GM10847 (cell line): ENCODE data around the gene A4GALT.

Experiments used
- POLR2A ChIP-seq: IDR thresholded peaks from 2 replicates; pipeline ENCODE4 v1.6.1; 2011; ENCODE audit not compliant: insufficient read length; ENCODE audit errors: extremely low read depth

Gene A4GALT

DNA sequence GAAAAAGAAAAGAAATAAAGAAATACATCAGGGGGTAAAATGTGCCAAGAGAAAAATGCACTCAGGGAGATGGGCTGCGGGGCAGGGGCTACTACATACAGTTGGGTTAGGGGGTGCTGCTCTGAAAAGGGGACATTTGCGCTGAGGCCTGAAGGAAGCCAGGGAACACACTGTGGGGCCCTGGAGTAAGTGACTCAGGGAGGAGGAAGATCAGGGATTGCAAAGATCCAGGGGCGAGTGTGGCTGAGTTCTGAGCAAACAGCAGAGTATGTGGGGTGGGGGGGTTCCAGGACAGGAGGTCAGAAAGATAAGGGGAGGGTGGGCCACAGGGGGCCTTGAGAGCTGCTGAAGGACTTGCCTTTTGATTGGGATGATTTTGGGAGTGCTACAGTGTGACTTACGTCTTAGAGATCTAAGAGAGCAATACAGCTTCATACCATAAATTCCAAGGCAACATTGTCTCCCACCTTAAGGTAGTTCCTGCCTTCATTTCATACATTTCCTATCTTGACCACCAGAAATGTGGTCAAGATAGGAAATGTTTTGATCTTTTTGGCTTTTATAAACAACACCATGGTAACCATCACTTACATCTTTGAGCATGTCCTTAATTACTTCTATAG, 5.8 kb downstream of the A4GALT start:
- TF ChIP-seq POLR2A: no peak

DNA sequence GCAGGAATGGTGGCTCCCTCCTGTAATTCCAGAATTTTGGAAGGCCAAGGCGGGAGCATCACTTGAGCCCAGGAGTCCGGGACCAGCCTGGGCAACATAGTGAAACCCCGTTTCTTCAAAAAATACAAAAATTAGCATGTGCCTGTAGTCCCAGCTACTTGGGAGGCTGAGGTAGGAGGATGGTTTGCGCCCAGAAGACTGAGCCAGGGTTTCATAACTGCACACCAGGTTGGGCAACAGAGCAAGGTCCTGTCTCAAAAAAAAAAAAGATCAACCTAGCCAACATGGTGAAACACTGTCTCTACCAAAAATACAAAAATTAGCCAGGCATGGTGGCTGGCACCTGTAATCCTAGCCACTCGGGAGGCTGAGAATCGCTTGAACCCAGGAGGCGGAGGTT, 6.4 kb downstream of the A4GALT start:
- no peak for TF ChIP-seq POLR2A

DNA sequence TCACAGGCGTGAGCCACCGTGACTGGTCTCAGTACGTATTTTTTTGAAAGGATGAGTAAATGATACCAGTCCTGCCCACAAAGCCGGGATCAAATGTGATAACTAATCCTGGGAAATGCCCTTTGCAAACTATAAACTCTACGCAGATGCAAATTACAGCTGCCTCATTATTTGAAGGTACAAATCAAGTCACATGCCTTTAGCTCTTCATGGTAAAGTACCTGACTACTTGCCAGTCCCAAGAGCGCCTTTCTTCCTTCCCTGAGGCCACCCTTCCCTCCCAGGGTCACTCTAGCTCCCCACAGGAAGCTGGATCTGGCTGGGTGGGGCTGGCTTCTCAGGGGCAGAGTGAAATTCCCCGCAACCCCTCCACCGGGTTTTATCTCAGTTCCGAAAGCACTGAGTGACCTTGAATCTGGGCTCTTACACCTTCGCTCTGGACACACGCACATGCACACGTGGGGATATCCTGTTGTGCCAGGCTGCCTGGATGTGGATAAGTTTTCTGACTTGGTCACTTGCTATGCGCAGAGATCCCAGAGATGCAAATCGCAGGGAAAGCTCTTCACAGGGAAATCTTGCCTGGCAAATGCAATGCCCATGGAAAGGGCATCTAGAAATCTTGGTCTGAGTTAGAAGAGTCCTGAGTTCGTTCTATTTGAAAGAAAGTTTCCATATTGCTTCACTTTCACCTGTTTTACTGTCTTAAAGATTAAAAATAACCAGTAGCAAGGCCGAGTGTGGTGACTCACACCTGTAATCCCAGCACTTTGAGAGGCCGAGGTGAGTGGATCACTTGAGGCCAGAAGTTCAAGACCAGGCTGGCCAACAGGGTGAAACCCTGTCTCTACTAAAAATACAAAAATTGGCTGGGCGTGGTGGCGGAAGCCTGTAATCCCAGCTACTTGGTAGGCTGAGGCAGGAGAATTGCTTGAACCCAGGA, 8.5 kb downstream of the A4GALT start:
- TF ChIP-seq POLR2A: no peak

DNA sequence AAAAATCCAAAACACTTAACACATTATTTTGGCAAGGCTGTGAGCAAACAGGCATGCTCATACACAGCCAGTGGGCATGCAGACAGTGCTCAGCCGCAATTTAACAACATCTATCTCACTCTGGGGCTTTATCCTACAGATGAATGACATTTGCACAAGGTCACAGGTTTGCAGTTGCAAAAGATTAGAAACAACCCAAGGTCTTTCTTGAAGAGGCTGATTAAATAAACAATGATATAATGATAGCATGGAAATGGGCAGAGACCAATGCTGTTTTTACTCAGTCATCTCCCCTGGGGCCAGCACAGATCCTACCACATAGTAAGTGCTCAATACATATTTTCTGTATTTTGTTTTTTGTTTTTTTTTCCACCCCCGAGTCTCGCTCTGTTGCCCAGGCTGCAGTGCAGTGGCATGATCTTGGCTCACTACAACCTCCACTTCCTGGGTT, 9.4 kb downstream of the A4GALT start:
- no peak for TF ChIP-seq POLR2A

DNA sequence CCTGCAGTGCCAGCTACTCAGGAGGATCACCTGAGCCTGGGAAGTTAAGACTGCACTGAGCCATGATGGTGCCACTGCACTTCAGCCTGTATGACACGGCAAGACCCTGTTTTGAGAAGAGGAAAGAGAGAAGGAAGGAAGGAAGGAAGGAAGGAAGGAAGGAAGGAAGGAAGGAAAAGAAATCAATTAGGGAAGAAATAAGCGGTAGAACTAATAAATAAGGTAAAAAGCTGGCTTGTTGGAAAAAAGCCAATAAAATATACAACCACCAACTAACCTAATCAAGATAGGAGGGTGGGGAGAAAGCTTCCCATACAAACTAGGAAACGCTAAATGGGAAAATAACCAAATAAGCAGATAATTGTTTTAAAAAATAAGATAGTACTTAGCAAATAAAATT, 12.3 kb downstream of the A4GALT start:
- no peak for TF ChIP-seq POLR2A

DNA sequence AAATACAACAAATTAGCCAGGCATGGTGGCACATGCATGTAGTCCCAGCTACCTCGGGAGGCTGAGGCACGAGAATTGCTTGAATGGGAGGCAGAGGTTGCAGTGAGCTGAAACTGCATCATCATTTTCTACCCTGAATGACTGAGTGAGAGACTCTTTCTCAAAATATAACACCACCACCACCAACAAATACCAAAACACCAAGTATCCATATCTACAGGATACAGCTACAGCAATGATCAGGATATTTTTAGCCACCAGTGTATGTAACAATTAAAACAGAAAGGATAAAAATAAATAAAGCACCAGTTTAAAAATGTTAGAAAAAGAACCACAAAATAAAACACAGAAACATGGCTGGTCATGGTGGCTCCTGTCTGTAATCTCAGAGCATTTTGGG, 13.2 kb downstream of the A4GALT start:
- no peak for TF ChIP-seq POLR2A

DNA sequence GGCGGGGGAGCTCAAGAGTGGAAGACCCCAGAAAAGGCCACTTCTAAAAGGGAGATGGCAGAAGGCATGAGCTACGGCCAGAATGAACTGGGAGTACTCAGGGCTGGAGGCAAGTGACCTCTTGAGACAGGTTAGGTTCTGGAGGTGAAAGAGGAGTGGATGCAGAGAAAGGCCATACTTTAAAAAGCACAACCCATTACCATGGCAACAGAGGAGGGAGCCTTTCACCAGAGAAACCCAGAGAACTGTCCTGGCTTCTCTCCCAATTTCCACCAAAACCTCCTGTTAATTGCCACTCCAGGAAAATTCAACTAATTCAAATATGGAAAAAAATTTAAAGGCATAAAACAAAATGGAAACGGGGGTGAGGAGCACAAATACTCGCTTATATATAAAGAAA, 15.8 kb downstream of the A4GALT start:
- no peak for TF ChIP-seq POLR2A

DNA sequence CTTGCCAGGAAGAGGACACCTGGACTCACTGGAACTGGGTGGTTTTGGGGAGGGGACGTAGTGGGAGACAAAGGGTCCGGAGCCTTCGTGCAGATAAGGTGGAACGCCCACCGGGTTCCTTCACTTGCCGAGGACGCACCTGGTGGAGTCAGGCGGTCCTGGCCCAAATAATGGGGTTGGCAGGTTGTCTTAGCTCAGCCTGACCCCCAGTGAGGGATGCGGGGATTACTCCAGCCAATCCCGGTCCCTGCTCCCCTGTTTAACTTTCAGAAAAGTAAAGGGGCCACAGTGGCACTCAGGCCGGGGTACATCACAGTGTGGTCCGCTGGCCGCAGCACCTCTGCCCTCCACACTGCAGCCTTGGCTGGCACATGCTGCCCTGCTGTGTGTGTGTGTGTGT, 18.0 kb downstream of the A4GALT start:
- TF ChIP-seq POLR2A: no peak

- TF ChIP-seq POLR2A: no peak
These were observed 19.0 kb downstream of the A4GALT start for GRCh38 chr22:42701694-42702093.

- no peak for TF ChIP-seq POLR2A
These were observed 19.8 kb downstream of the A4GALT start for GRCh38 chr22:42700901-42701300.

- TF ChIP-seq POLR2A: no peak
These were observed 20.3 kb downstream of the A4GALT start for GRCh38 chr22:42700355-42700754.

- TF ChIP-seq POLR2A: no peak
These were observed 20.7 kb downstream of the A4GALT start for GRCh38 chr22:42699976-42700352.

GRCh38 chr22:42699281-42699975, 21.2 kb downstream of the A4GALT start:
- no peak for TF ChIP-seq POLR2A

- TF ChIP-seq POLR2A: no peak
These were observed 23.1 kb downstream of the A4GALT start for GRCh38 chr22:42697542-42698013.

DNA sequence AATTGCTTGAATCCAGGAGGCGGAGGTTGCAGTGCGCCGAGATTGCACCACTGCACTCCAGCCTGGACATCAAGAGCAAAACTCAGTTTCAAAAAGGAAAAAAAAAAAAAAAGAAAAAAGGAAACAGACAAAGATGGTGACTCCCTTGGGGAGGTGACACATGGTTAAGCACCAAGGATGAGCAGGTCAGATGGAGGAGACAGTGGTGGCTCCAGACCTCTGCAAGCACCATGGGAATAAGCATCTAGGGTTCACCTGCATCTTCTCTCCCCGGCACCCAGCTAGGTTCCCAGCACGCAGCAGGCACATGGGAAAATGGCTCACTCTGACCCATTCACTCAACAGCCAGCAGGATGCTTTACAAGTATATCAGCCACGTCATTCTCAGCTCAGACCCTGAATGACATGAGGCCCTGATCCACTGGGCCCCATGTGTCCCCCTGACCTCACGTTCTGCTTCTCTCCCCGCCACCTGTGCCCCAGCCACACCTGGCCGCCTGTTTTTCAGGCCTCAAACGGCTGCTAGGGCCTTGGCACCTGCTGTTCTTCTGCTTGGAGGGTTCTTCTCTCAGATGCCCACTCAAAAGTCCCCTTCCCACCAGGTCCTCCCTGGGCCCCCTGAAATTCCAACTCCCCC, 24.2 kb downstream of the A4GALT start:
- TF ChIP-seq POLR2A: no peak

GRCh38 chr22:42695294-42695693, 25.4 kb downstream of the A4GALT start:
- no peak for TF ChIP-seq POLR2A
